ENCODE results near the gene C3orf20. TPM values are rescaled to one million over a fixed set of nuclear protein-coding genes. Genes with fewer than 3 reads are reported as not detected.
"Not testable (repeated sequence)": the region's sequence is repeated elsewhere in the genome, so short reads cannot be mapped to it uniquely, and the experiment has no call there.

Gene C3orf20
- total RNA-seq, 1 experiment from 2014 or later = not detected

DNA sequence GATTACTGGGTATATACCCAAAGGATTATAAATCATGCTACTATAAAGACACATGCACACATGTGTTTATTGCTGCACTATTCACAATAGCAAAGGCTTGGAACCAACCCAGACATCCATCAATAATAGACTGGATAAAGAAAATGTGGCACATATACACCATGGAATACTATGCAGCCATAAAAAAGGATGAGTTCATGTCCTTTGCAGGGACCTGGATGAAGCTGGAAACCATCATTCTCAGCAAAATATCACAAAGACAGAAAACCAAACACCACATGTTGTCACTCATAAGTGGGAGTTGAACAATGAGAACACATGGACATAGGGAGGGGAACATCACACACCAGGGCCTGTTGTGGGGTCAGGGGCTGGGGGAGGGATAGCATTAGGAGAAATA lies 78.0 kb downstream of the C3orf20 start:
- DNase-seq (ENCODE audit: low read depth) = not testable (repeated sequence)

DNA sequence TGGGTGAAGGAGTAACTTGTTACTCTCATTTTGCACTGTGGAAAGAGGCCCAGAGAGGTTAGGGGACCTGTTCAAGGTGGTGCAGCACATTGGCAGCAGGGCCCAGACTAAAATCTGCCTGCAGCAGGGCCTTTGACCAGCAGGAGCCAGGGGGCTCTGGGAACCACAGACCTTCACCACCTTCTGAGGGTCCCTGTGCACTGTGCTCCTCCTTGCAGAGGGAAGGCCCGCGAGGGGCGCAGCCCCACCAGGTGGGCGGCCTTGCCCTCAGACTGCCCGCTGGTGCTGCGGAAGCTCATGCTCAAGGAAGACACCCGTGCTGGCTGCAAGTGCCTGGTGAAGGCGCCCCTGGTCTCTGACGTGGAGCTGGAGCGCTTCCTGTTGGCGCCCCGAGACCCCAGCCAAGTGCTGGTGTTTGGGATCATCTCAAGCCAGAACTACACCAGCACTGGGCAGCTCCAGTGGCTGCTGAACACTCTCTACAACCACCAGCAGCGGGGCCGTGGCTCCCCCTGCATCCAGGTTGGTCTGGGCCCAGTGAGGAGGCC lies 82.3 kb downstream of the C3orf20 start:
- no peak for DNase-seq (ENCODE audit: low read depth)

DNA sequence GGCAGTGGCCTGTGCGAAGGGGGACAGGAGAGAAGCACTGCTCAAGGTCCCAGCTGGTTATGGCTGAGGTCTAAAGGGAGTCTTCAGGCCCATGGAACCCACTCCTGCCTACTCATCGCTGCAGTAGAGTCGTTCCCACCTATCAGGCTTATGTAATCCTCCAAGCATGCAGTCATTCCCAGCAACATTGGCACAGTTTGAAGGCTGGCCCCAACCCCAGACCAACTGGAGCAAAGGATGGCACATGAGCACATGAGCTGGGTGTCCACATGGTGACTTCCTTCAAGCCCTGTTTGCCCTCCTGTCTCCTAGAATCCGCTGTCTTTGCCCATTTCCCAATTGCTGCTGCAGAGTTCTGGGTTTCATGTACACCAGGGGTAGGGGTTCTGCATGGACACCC lies 83.4 kb downstream of the C3orf20 start:
- no peak for DNase-seq (ENCODE audit: low read depth)

DNA sequence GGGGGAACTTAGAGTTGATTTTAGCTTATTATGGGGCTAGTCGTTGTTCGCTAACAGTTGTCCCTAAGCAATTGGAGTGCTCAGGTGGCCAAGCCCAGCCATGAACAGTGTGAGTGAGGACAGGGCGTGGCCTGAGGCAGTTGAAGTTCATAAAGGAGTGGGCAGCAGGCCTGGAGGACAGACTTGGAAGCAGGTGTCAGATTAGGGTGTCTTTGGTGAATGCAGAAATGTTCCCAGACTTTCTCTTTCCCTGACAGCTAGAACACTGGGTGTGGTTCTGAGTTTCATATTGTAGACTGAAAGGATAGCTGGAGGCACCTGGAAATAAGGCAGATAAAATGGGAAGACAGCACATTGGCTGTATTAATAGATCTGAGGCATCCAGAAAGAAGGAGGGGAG lies 84.0 kb downstream of the C3orf20 start:
- DNase-seq (ENCODE audit: low read depth) = no peak

DNA sequence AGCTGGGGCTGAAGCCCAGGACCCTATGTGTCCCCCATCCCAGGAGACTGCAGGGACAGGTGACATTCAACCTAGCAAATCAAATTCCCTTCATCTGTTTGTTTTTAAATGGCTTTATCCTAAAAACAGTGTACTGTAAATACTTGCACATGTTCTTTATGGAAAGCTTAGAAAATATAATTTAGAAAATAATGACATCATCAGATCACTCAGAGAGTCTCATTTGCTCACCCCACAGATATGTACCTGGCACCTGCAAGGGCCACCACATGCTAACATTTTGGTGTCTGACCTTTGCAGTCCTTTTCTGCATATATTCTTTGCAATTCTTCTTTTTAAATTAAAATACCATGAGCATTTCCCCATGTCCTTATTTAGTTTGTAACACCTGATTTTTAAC lies 85.2 kb downstream of the C3orf20 start:
- no peak for DNase-seq (ENCODE audit: low read depth)

DNA sequence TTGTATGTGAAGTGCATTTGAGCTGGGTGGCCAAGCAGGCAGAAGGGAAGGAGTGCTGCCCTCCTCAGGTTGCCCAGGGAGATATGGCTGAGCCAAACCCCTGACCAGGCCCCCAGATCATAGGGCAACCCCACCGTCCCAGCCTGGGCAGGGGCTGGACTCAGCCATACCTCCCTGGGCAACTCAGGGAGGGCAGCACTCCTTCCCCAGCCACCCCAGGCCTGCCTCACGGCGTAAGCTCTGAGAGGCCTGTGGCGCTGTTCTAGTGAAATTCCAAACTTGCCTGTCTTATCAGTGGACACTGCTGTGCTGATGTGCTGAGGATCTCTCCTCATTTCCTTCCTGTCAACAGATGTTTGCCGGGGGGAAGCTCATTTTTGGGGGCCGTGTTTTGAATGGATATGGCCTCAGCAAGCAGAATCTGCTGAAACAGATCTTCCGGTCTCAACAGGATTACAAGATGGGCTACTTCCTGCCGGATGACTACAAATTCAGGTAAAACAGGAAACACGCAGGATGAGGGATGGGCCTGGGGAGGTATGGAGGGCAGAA lies 86.3 kb downstream of the C3orf20 start:
- DNase-seq (ENCODE audit: low read depth) = no peak

DNA sequence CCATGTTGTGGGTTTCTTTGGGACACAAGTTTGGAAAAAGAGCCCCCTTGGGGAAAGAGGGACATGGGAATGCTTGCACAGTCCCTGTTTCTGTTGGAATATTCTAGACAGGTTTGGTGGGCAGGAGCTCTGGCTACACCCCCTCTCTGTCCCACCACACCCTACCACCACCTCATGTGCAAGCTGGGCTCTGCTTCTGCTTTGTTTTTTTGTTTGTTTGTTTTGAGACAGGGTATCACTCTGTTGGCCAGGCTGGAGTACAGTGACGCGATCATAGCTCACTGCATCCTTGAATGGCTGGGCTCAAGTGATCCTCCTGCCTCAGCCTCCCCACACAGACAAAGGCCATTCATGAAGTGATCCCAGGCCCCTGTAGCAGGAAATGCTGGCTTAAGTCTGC lies 86.9 kb downstream of the C3orf20 start:
- no peak for DNase-seq (ENCODE audit: low read depth)

DNA sequence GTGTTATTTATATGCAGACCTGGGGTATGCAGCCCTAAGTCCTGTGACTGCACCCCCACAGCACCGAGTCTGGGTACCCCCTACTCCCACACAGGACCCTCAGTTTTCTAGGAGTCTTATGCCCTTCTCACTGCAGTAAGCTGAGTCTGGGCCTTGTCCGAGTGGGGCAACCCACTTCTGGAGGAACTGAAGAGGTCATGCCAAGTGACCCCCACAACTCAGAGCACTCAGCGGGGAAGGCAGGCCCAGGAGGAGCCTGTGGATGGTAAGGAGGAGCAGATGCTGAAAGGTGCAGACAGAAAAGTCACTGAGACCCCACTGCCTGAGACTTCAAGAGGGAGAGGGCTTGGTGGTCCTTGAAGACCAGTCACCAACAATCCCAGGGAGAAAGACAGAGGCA lies 87.8 kb downstream of the C3orf20 start:
- no peak for DNase-seq (ENCODE audit: low read depth)

DNA sequence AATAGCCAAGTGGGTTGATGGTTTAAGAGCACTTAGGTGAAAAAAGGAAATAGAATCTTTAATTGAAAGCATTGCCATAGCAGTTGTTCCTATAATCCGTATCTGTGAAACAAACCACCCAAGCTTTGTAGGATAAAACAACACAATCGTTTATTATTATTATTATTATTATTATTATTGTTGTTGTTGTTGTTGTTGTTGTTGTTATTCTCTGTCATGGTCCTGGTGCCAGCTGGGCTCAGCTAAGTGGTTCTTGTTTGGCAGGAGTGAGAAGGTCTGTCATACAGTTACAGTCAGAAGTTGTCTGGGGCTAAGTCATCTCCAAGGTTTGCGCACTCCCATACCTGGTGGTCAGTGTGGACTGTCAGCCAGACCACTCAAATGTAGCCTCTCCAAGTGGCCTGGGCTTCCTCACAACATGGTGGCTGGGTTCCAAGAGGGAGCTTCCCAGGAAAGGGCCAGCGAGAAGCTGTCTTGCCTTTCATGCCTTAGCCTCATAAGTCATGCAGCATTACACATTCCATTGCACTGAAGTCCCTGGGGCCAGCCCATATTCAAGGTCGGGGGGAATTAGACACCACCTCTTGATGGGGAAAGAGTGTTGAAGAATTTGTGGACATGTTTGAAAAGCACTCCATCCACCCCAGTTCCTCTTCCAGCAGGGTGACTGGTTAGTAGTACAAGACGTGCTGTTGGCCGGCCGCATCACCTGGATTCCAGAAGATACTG lies 89.6 kb downstream of the C3orf20 start:
- DNase-seq (ENCODE audit: low read depth) = no peak

DNA sequence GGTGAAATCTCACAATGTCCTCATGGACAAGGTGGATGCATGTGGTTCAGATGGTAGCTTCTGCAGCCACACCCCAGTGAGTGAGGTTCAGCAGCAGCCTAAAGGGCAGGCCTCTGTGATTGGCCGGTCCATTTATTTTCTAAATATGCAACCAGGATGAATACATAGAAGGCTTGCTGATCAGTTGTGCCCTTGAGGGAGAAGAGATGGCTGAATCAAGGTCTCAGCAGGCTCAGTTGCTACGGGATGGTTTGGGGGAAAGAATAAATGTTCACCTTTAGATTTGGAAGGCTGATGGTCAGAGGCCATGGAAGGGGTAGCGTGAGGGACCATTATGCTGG lies 90.1 kb downstream of the C3orf20 start:
- no peak for DNase-seq (ENCODE audit: low read depth)

DNA sequence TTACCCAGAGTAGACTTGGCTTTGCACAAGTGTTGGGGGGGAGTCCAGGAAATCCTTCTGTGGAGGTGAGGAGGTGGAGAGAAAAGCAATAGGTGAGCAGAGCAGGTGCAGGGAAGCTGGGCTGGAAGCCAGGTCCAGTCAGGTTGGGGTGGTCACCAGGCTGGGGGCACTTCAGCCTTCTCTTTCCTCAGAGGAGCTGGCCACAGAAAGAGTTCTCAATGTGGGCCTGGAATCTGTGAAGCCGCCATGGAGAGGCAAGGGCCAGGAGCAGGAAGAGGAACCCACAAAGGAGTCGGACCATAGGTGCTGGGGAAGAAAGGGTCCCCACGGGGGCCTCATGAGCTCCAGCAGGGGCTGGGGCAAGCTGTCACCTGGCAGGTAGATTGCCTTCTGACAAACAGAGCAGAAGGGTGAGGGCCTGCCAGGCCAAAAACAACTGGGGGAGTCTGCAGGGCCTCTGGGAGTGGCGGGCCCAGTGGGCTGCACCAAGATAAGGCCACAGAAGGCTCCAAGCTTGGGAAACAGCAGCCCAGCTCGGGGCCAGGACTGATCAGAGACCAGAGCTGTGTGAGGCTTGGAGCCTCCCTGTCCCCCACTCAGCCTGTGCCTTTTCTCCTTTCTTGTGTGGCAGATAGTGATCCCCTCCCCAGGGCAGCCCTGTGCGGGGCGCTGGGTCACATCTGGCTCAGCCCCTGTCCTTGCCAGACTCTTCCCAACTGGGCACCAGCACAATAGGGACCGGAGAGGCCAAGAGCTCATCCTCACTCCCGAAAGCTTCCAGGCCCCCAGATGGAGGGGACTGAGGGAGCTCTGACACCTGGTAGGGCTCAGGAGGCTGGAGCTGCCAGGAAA lies 90.9 kb downstream of the C3orf20 start:
- no peak for DNase-seq (ENCODE audit: low read depth)

DNA sequence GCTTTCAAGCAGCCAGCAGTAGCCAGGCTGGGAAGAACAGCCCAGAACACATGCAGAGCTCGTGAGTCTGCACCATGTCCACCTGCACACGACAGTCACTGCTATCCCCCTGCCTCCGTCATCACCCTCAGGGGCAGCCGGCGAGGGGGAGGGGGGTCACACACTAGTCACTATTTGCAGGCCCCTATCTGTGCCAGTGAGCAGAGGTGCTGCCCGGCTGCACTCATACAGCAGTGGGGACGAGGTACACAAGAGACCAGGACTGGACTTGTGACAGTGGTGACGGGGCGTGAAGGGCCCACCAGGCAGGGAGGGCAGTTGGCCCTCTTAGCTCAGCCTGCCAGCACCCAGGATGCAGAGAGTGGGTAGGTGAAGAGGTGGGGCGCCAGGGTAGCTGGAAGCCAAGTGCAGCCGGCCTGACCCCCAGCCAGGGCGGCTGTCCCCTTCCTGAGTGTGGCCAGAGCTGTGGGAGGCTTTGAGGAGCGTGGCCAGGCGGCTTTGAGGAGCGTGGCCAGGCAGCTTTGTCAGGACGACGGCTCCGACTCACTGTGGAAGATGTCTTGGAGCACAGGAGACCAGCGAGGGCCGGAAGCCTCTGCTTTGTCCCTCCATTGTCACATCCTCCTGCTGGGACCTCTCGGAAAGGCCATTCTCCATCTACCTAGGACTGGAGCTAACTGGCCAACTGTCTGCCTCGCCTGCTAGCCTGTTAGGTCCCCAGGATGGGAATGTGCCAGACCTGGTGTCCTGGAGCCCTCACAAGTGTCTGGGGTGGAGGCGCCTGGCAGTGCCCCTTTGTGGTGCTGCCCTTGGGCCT lies 91.7 kb downstream of the C3orf20 start:
- DNase-seq (ENCODE audit: low read depth) = no peak

DNA sequence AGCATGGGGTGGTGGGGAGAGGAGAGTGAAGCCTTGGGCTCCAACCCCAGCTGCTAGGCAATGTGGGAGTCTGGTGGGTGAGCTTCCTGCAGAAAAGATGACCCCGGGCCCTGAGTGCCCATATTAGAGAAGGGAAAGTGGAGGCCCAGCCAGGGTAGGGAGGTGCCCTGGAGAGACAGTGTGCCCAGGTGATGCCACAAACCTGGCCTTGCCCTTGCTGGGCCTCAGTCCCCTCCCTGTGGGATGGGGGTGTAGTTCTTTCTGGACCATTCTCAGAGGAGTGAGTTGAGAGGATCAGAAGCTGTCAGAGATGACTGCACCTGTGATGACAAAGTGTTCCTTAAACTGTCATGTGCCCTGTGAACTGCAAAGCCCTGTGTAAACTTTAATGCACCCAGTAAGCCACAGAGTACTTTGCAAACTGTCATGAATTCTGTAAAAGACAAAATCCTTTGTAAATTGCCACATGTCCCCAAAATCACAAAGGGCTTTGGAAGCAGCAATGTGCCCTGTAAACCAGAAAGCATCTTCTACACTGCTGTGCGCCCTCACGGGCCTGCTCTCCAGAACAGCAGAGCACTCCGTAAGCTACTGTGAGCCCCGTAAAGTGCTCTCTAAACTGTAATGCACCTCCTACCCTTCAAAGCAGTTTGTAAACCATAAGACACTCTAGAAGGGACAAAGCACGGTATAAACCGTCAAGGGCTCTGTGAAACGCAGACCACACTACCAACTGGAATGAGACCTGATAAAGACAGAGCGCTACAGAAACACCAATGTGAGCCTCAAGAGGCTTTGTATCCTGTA lies 92.5 kb downstream of the C3orf20 start:
- DNase-seq (ENCODE audit: low read depth) = no peak

DNA sequence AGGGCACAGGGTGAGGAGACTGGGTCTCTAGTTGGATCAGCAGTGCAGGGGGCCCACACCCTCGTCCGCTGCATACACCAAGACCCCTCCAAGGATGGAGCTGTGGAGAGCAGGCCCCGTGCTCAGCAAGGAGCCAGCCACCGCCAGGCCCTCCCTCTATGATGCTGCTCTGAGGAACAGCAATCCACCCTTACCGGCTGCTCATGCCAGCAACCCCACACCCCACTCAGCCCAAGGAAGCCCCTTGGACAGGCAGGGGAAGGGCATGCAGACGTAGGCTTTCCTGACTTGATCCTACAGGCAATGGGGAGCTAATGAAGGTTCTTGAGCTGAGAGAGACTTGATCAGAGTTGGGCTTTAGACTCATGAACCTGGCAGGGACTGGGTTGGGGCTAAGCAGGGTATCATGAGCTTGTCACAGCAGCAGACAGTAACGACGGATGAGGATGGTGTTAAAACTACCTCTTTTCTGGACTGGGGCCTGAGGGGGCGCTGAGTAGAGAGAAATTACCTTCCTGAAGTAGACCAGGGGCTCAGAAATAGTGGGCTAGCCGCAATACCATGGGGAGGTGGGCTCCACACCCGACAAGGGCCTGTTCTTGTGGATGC lies 93.3 kb downstream of the C3orf20 start:
- DNase-seq (ENCODE audit: low read depth) = no peak

DNA sequence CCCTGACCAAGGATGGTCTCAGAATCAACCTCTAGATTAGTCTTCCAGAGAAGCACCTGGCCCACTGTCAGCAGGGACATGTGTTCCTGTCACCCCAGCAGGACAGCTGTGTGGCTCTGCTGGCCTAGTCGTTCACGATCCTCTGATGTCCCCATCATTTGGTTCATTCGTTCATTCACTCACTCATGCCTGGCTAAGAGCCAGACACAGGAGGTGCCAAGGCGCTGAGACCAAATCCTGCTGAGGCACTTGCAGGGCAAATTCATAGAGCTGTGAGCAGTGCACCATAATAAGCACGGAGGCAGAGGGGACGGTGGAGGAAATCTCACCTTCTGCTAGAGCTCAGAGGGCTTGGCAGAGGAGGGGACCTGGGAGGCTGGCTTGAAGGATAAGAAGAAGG lies 93.9 kb downstream of the C3orf20 start:
- no peak for DNase-seq (ENCODE audit: low read depth)

DNA sequence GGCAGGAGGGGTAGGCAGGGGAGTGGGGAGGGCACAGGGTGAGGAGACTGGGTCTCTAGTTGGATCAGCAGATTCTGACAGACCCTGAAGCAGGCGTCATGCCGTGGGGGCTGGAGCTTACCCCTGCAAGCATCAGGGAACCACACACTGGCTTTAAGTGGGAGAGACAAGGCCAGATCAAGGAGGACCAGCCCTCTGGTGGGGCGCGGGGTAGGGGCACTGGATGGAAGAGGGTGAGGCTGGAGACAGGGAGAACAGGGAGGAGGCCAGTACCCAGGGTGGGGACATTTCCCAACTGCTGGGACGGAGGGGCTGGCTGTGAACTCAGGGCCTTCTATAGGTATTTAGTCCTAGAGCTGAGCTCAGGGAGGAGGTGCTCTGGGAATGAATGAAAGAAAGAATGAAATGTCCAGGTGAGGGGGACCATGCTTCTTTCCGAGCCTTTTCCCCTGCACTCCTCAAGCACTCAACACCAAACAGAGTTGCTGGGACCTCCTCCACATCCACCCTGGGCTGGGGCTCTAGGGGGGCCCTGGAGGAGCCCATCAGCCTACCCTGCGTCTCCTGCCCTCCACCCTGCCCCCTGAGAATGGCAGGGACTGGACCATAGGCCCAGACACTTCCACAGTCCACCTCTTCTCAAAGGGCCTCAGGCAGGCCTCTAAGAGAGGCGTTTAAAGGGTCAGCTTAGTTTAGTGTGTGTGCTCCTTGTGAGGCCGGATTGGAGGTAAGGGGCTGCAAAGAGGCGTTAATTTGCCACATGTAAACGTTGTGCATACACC lies 94.8 kb downstream of the C3orf20 start:
- no peak for DNase-seq (ENCODE audit: low read depth)

DNA sequence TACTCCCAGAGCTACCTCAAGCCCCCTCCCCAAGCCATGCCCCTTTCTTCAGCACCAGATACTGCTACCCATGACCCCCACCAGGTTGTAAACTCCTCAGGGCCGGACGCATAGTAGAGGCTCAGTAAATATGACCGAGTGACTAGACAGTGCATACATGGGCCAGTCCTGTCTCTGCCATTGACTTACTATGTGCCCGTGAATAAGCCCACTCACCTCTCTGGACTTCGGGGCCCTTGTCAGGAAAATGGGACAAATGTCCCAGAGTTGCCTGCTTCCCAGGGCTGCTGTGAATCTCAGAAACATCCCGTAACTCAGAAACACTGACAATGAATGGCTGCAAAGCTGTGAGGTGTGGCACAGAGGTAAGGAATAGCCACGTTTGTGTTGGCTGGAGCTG lies 95.7 kb downstream of the C3orf20 start:
- no peak for DNase-seq (ENCODE audit: low read depth)

DNA sequence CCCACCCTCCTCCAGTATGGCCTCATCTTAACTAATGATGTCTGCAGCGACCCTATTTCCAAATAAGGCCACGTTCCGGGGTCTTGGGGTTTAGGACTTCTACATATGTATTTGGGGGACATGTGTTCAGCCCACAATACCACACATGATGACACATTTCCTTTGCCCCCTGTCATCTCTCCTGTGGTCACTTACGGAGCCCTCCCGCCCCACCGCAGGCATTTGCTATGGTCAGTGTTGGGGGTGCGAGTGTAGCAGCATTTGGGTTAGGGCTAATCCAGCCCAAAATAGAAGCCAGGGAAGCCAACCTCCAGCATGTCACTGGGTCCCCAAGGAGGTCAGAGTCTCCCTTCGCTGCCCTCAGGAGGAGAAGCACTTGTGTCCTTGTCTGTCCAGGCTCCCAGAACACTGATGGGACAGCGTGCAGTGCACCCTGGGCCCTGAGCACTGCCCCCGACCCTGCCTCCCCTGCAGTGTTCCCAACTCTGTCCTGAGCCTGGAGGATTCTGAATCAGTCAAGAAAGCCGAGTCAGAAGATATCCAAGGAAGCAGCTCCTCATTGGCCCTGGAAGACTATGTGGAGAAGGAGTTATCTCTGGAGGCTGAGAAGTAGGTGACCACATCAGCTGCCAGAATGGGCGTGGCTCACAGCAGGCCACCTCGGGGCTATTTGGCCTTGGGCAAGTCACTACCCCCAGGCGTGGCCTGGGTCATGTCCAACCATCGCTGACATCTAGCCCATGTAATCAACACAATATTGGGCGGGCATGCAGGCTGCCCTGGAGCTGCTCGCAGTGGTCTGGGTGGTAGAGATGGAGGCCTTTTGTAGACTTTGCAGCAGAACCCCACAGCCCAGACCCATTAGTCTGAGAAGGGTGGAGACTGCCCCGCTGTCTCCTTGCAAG lies 96.9 kb downstream of the C3orf20 start:
- DNase-seq (ENCODE audit: low read depth) = no peak
